GM23338 (cell line): Measurements from ENCODE around the gene LRRC17. TPM values are rescaled to one million over a fixed set of nuclear protein-coding genes. Genes with fewer than 3 reads are reported as not detected.

Experiments
- ATAC-seq: fragments of 200-7000 bp; cut with Tn5 transposase; 3 replicates; pipeline ENCODE4 v1.9.1; 2020
- DNase-seq: peaks from one replicate; pipeline ENCODE4 v3.0.0-alpha.2; 2015; ENCODE audit warnings: low spot score
- H2AFZ ChIP-seq: fragments of 200-600 bp; sonication (generic); 2 replicates; pipeline ENCODE4 v1.8.0; 2016; ENCODE audit warnings: antibody characterized with exemption, mild to moderate bottlenecking, moderate library complexity
- H3F3A ChIP-seq: fragments of 200-600 bp; sonication (generic); replicated peaks from 2 replicates; pipeline ENCODE4 v1.8.0; 2017; ENCODE audit warnings: antibody characterized with exemption, mixed run types, low read depth
- H3K27ac ChIP-seq: fragments of 200-600 bp; sonication (generic); 2 replicates; pipeline ENCODE4 v1.6.1; 2016; ENCODE audit warnings: low read depth
- H3K27me3 ChIP-seq: fragments of 200-600 bp; sonication (generic); 2 replicates; pipeline ENCODE4 v1.8.0; 2016; ENCODE audit warnings: mild to moderate bottlenecking, mixed run types, moderate library complexity; ENCODE audit not compliant: insufficient read depth
- H3K36me3 ChIP-seq: fragments of 200-600 bp; sonication (generic); 2 replicates; pipeline ENCODE4 v1.8.0; 2016; ENCODE audit warnings: mild to moderate bottlenecking; ENCODE audit not compliant: insufficient read depth
- H3K4me1 ChIP-seq: fragments of 200-600 bp; sonication (generic); 2 replicates; pipeline ENCODE4 v1.8.0; 2016; ENCODE audit warnings: mild to moderate bottlenecking, moderate library complexity; ENCODE audit not compliant: insufficient read depth
- H3K4me2 ChIP-seq: fragments of 200-600 bp; sonication (generic); 2 replicates; pipeline ENCODE4 v1.7.1; 2017; ENCODE audit warnings: mixed run types
- H3K4me3 ChIP-seq: fragments of 200-600 bp; sonication (generic); 2 replicates; pipeline ENCODE4 v1.6.1; 2016; ENCODE audit warnings: mixed run types
- H3K79me2 ChIP-seq: fragments of 200-600 bp; sonication (generic); replicated peaks from 2 replicates; pipeline ENCODE4 v1.8.0; 2017; ENCODE audit warnings: mild to moderate bottlenecking; ENCODE audit not compliant: insufficient read depth
- H3K9me2 ChIP-seq: fragments of 200-600 bp; sonication (generic); 2 replicates; pipeline ENCODE4 v1.8.0; 2017; ENCODE audit not compliant: insufficient read depth
- H4K20me1 ChIP-seq: fragments of 200-600 bp; sonication (generic); replicated peaks from 2 replicates; pipeline ENCODE4 v1.8.0; 2017; ENCODE audit warnings: mild to moderate bottlenecking; ENCODE audit not compliant: insufficient read depth
- H3K27ac Mint-ChIP-seq: 2 replicates; pipeline ENCODE4 v1.8.0; 2020; ENCODE audit warnings: inconsistent platforms, mild to moderate bottlenecking, moderate library complexity, mixed read lengths
- H3K27me3 Mint-ChIP-seq: 3 replicates; pipeline ENCODE4 v1.8.0; 2022; ENCODE audit warnings: low read depth, mild to moderate bottlenecking, moderate library complexity, mixed read lengths, inconsistent platforms; ENCODE audit not compliant: insufficient read depth, poor library complexity
- H3K36me3 Mint-ChIP-seq: 3 replicates; pipeline ENCODE4 v1.8.0; 2021; ENCODE audit warnings: low read depth, mild to moderate bottlenecking, inconsistent platforms, moderate library complexity, mixed read lengths
- H3K4me1 Mint-ChIP-seq: 3 replicates; pipeline ENCODE4 v1.8.0; 2020; ENCODE audit warnings: mild to moderate bottlenecking, inconsistent platforms, mixed read lengths
- H3K4me3 Mint-ChIP-seq: 3 replicates; pipeline ENCODE4 v1.8.0; 2021; ENCODE audit warnings: moderate library complexity, mild to moderate bottlenecking, inconsistent platforms, mixed read lengths
- H3K9me3 Mint-ChIP-seq: 3 replicates; pipeline ENCODE4 v1.8.0; 2020; ENCODE audit warnings: moderate library complexity, mild to moderate bottlenecking, inconsistent platforms, mixed read lengths
- CREB1 ChIP-seq: fragments of 250-450 bp; sonication (Bioruptor Pico); IDR thresholded peaks from 2 replicates; pipeline ENCODE4 v1.5.0; 2020; ENCODE audit warnings: low read depth, mild to moderate bottlenecking, moderate library complexity
- CTCF ChIP-seq, 2 experiments: fragments of 200-600 bp in 1 of 2; sonication (generic) in 1 of 2; conservative IDR thresholded peaks; 2 replicates each; pipeline versions ENCODE4 v1.5.1 to v1.6.1; 2016 to 2017; ENCODE audit warnings: antibody characterized with exemption in 2 of 2, low read depth in 2 of 2, mild to moderate bottlenecking in 2 of 2, moderate library complexity in 1 of 2
- ETS1 ChIP-seq: IDR thresholded peaks from 2 replicates; pipeline ENCODE4 v1.6.1; 2016; ENCODE audit warnings: antibody characterized with exemption
- EZH2 ChIP-seq: fragments of 200-600 bp; sonication (generic); IDR thresholded peaks from one replicate; pipeline ENCODE4 v1.8.0; 2017; ENCODE audit warnings: antibody characterized with exemption, mild to moderate bottlenecking, low read depth; ENCODE audit not compliant: unreplicated experiment
- EZH2phosphoT487 ChIP-seq: fragments of 200-600 bp; sonication (generic); IDR thresholded peaks from one replicate; pipeline ENCODE4 v1.8.1; 2018; ENCODE audit warnings: antibody characterized with exemption; ENCODE audit not compliant: unreplicated experiment
- JUNB ChIP-seq: IDR thresholded peaks from one replicate; pipeline ENCODE4 v1.6.1; 2016; ENCODE audit warnings: antibody characterized with exemption; ENCODE audit not compliant: unreplicated experiment
- NANOG ChIP-seq: IDR thresholded peaks from 2 replicates; pipeline ENCODE4 v1.6.1; 2016; ENCODE audit warnings: antibody characterized with exemption, borderline replicate concordance
- POLR2AphosphoS5 ChIP-seq: IDR thresholded peaks from 2 replicates; pipeline ENCODE4 v1.6.1; 2016; ENCODE audit warnings: antibody characterized with exemption, low read depth
- REST ChIP-seq: IDR thresholded peaks from one replicate; pipeline ENCODE4 v1.6.1; 2018; ENCODE audit warnings: antibody characterized with exemption; ENCODE audit not compliant: unreplicated experiment
- STAT1 ChIP-seq: IDR thresholded peaks from one replicate; pipeline ENCODE4 v1.6.1; 2016; ENCODE audit warnings: antibody characterized with exemption; ENCODE audit not compliant: unreplicated experiment
- ZNF114 ChIP-seq: fragments of 250-450 bp; sonication (Bioruptor Pico); IDR thresholded peaks from 2 replicates; pipeline ENCODE4 v1.5.0; 2020; ENCODE audit warnings: mild to moderate bottlenecking, moderate library complexity
- ZNF331 ChIP-seq: fragments of 250-450 bp; sonication (Bioruptor Pico); IDR thresholded peaks from 2 replicates; pipeline ENCODE4 v1.5.0; 2020; ENCODE audit warnings: low read depth, mild to moderate bottlenecking, moderate library complexity
- ZNF462 ChIP-seq: fragments of 250-450 bp; sonication (Bioruptor Pico); IDR thresholded peaks from 2 replicates; pipeline ENCODE4 v1.5.0; 2020; ENCODE audit warnings: mild to moderate bottlenecking, moderate library complexity
- polyA plus RNA-seq: library from polyadenylated mRNA; unstranded; fragments of >200 nt; fragmentation: Nextera tagmentation; extraction: Ambion mirVana; gene quantifications from 2 replicates; pipeline ENCODE4 v1.2.1, GENCODE V29; 2016
- total RNA-seq: library from RNA; depleted of rRNA; stranded (reverse); fragments of >200 nt; shearing (Covaris generic); gene quantifications from 2 replicates; pipeline ENCODE4 v1.2.3, GENCODE V29; 2014

Gene LRRC17
- total and polyA plus RNA-seq, 2 experiments from 2014 or later = 2.8 to 3.1 TPM

- TF ChIP-seq REST (no peak), POLR2AphosphoS5 (no peak), CTCF (conservative IDR thresholded peaks at IDR 0.05; ENCODE audit: low read depth in 2 of 2) (no peak), NANOG (no peak), CREB1 (CRISPR knock-in tag) (no peak), ZNF331 (CRISPR knock-in tag) (no peak), JUNB (no peak), ETS1 (no peak), ZNF462 (CRISPR knock-in tag) (no peak), EZH2 (no peak), ZNF114 (CRISPR knock-in tag) (no peak), STAT1 (no peak), EZH2phosphoT487 (no peak)
- H3K4me3 Mint-ChIP-seq = no peak overlapping the region
- ATAC-seq (no peak), DNase-seq (no peak)
- H3K27ac ChIP-seq = no peak overlapping the region
- H3K27me3 ChIP-seq = no peaks in the 10 kb centered on the region
- H3K9me3 Mint-ChIP-seq = no peaks in the 10 kb centered on the region; the same call in 2 of the 3 replicates
- 0 out of 2 replicates have a peak, but pooled peaks cover 7% of the 10 kb centered on the region for H3K9me2 ChIP-seq
- H2AFZ ChIP-seq = no peak overlapping the region
- H3K36me3 Mint-ChIP-seq = no peaks in the 10 kb centered on the region
- H3K27ac Mint-ChIP-seq = no peak overlapping the region
- H3K4me1 ChIP-seq = no peaks in the 10 kb centered on the region
- peaks cover 3% of the 10 kb centered on the region for H3K27me3 Mint-ChIP-seq
- H3F3A ChIP-seq = no peaks in the 10 kb centered on the region
- no peaks in the 10 kb centered on the region for H4K20me1 ChIP-seq
- H3K4me3 ChIP-seq = no peak overlapping the region
- no peaks in the 10 kb centered on the region for H3K79me2 ChIP-seq
- H3K36me3 ChIP-seq = no peaks in the 10 kb centered on the region
- no peak overlapping the region for H3K4me2 ChIP-seq
- H3K4me1 Mint-ChIP-seq = no peaks in the 10 kb centered on the region
These were observed 80.9 kb downstream of the LRRC17 start for GRCh38 chr7:102993718-102994029.
